ENCODE data around the gene VSIG10L2. TPM values are rescaled to one million over a fixed set of nuclear protein-coding genes. Genes with fewer than 3 reads are reported as not detected.
"Not testable (repeated sequence)": the region's sequence is repeated elsewhere in the genome, so short reads cannot be mapped to it uniquely, and the experiment has no call there.

Gene VSIG10L2
- total RNA-seq, 1 donor from 2014 or later, result not detected

DNA sequence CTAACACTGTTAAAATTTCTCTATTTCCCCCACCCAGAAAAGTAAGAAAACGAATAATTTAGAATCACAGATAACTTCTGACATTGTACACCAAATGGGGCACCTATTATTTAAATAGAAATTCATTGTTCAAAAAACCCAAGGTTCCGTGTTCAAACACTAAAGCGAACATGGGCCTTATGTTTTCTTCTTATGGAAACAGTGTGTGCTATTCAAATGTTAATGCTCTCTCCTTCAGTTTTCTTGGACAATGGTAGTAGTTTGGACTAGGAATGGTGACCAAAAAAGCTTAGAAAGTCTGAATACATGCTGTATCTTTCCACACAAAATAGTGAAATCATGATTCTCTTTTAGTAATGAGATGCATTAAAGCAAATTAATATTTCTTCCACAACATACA is 33.7 kb downstream of the VSIG10L2 start:
- H3K27me3 ChIP-seq (ENCODE audit: low read depth), result no peaks in the 10 kb centered on the region
- intact Hi-C loops (cut with DNase I), result no loop called here
- H3K36me3 ChIP-seq, result no peaks in the 10 kb centered on the region
- ATAC-seq (no peak), DNase-seq (no peak)
- H3K4me3 ChIP-seq, result no peak overlapping the region
- no peaks in the 10 kb centered on the region for H3K4me1 ChIP-seq
- no peak overlapping the region for H3K27ac ChIP-seq
- TF ChIP-seq, protein P1, sequence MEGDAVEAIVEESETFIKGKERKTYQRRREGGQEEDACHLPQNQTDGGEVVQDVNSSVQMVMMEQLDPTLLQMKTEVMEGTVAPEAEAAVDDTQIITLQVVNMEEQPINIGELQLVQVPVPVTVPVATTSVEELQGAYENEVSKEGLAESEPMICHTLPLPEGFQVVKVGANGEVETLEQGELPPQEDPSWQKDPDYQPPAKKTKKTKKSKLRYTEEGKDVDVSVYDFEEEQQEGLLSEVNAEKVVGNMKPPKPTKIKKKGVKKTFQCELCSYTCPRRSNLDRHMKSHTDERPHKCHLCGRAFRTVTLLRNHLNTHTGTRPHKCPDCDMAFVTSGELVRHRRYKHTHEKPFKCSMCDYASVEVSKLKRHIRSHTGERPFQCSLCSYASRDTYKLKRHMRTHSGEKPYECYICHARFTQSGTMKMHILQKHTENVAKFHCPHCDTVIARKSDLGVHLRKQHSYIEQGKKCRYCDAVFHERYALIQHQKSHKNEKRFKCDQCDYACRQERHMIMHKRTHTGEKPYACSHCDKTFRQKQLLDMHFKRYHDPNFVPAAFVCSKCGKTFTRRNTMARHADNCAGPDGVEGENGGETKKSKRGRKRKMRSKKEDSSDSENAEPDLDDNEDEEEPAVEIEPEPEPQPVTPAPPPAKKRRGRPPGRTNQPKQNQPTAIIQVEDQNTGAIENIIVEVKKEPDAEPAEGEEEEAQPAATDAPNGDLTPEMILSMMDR (IDR thresholded peaks at IDR 0.05), result no peak
- no peaks in the 10 kb centered on the region for H3K9me3 ChIP-seq

DNA sequence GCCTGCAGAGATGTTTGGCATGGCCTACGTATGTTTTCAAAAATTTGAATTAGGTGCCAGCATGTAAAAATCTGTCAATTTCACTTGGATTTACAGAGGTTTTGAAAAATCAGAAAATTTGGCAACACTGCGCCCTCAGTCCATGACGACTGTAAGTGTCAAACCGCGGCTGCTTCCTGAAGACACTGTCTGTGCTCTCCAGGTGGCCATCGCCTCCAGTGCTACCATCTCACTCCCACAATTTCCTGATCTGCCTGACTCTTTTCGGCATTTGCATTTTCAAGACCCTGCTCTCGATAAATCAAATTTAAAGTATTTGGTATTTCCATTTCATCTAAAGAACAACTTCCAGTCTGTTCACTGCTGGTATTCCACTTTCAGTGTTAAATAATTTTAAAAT is 34.6 kb downstream of the VSIG10L2 start:
- Histone ChIP-seq H3K27ac (no peak overlapping the region), H3K4me3 (no peak overlapping the region), H3K36me3 (no peaks in the 10 kb centered on the region), H3K9me3 (no peaks in the 10 kb centered on the region), H3K27me3 (ENCODE audit: low read depth) (no peaks in the 10 kb centered on the region), H3K4me1 (no peaks in the 10 kb centered on the region)
- TF ChIP-seq, protein P1 (IDR thresholded peaks at IDR 0.05), result no peak
- DNase-seq (no peak), ATAC-seq (no peak)
- intact Hi-C loops (cut with DNase I), result no loop called here

DNA sequence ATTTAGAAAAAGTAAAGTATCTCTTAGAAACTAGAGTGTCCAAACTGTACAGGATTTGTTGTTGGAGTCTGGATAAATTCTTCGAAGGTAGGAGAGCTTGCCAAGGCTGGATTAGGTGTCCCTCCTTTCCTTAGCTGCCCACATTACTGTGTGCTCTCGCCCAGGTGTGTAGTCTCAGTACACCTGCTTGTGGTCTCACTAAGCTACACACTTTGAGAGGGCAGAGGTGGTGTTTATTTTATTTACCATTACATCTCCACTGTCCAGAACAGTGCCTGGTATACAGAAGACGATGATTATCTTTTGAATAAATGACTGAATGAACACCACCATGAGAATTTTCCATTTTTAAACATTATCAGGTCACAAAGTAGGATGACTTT is 36.5 kb downstream of the VSIG10L2 start:
- Histone ChIP-seq H3K4me1 (no peaks in the 10 kb centered on the region), H3K27me3 (ENCODE audit: low read depth) (no peaks in the 10 kb centered on the region), H3K27ac (no peak overlapping the region), H3K36me3 (no peaks in the 10 kb centered on the region), H3K9me3 (no peaks in the 10 kb centered on the region), H3K4me3 (no peak overlapping the region)
- intact Hi-C loops (cut with DNase I), result no loop called here
- DNase-seq (no peak), ATAC-seq (no peak)
- TF ChIP-seq, protein P1 (IDR thresholded peaks at IDR 0.05), result no peak

DNA sequence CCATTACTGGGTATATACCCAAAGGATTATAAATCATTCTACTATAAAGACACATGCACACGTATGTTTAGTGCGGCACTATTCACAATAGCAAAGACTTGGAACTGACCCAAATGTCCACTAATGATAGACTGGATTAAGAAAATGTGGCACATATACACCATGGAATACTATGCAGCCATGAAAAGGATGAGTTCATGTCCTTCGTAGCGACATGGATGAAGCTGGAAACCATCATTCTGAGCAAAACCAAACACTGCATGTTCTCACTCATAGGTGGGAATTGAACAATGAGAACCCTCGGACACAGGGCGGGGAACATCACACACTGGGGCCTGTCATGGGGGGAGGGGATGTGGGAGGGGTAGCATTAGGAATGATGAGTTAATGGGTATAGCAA is 40.1 kb downstream of the VSIG10L2 start:
- DNase-seq; H3K27me3 ChIP-seq (ENCODE audit: low read depth); H3K4me3 ChIP-seq; H3K4me1 ChIP-seq; H3K36me3 ChIP-seq; ATAC-seq; H3K27ac ChIP-seq; H3K9me3 ChIP-seq; intact Hi-C loops (cut with DNase I): not testable (repeated sequence)

DNA sequence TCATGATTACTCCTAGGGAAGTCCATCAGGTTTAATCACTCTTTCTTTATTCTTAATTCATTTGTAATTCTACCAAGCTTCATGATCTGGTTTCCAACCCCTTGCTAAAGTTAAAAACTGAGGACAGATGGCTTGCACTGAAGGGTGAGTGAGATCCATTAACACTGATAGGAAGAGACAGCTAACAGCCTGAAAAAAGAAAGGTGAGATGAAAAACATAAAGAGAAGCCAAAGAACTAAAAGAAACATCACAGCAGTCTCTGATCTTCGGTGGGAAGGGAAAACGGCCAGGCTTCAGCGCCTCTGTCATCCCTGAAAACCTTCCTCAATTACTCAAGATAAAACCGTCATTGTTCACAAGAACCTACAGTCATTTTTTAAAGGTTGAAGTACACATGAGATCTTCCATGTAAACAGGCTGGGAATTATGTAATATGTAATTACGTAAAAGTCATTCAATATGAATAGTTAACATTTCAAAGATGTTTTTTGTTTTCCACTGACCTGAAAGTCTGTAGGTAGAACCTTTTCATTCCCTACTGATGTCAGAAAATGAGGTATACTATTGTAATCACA is 41.3 kb downstream of the VSIG10L2 start:
- Histone ChIP-seq H3K36me3 (no peaks in the 10 kb centered on the region), H3K9me3 (no peaks in the 10 kb centered on the region), H3K27me3 (ENCODE audit: low read depth) (no peaks in the 10 kb centered on the region), H3K4me3 (no peak overlapping the region), H3K27ac (no peak overlapping the region), H3K4me1 (no peaks in the 10 kb centered on the region)
- DNase-seq, result no peak
- TF ChIP-seq, protein P1 (IDR thresholded peaks at IDR 0.05), result no peak
- no peak for ATAC-seq
- intact Hi-C loops (cut with DNase I), result no loop called here

DNA sequence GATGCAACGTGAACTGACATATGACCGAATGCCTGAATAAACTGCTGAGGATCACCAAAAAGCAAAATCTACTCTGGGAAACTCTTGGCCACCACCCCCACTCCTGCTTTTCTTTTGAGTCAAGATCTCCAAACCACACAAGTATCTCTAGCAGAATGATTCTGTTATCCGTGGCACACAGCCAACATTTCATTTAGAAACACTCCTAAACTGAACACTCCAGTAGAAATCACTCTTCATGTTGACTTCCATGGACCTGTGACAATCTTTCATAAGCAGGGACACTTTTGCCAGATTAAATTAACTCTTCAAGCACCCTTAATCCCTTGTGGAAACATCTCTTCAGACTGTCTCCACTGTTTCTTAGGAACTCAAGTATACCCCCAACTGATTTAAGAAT is 44.4 kb downstream of the VSIG10L2 start:
- H3K9me3 ChIP-seq, result no peaks in the 10 kb centered on the region
- H3K4me3 ChIP-seq, result no peak overlapping the region
- H3K27ac ChIP-seq, result no peak overlapping the region
- TF ChIP-seq, protein P1 (IDR thresholded peaks at IDR 0.05), result no peak
- no peaks in the 10 kb centered on the region for H3K27me3 ChIP-seq (ENCODE audit: low read depth)
- H3K4me1 ChIP-seq, result no peaks in the 10 kb centered on the region
- intact Hi-C loops (cut with DNase I), result no loop called here
- H3K36me3 ChIP-seq, result no peaks in the 10 kb centered on the region
- DNase-seq, result no peak
- ATAC-seq, result peak; percentile 70 to 92
